OCI-LY7 (cell line): ENCODE results near the gene TCEANC2.

Experiments
- EZH2phosphoT487 ChIP-seq: fragments of 200-600 bp; sonication (generic); IDR thresholded peaks from 2 replicates; pipeline ENCODE4 v1.6.1; 2018; ENCODE audit warnings: low read depth, borderline replicate concordance, mild to moderate bottlenecking, mixed run types, antibody characterized with exemption, low read length, moderate library complexity, mixed read lengths
- TF ChIP-seq, protein P1 (sequence below): fragments of 200-600 bp; sonication (generic); conservative IDR thresholded peaks from 2 replicates; pipeline ENCODE4 v1.5.1; 2014; ENCODE audit warnings: mild to moderate bottlenecking, antibody characterized with exemption, low read length, moderate library complexity, mixed read lengths

DNA sequence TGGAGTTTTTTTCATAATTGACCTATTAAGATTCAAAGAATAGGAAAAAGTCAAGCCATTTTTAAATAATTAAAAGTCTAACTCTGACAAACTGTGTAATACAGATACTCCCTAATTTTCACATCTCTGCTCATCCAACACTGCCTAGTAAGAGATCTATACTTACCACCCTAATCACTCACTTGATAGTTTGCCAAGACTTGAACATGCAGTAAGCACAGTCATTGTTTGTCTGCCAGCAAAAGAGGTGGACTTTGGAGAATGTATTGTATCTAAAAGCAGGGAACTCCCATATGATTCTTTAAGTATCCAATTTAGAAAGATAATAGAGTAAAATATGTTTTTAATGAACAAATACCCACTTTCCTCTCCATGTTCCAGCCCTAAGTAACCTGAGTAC lies 15.9 kb upstream of the TCEANC2 start:
- TF ChIP-seq, protein P1, sequence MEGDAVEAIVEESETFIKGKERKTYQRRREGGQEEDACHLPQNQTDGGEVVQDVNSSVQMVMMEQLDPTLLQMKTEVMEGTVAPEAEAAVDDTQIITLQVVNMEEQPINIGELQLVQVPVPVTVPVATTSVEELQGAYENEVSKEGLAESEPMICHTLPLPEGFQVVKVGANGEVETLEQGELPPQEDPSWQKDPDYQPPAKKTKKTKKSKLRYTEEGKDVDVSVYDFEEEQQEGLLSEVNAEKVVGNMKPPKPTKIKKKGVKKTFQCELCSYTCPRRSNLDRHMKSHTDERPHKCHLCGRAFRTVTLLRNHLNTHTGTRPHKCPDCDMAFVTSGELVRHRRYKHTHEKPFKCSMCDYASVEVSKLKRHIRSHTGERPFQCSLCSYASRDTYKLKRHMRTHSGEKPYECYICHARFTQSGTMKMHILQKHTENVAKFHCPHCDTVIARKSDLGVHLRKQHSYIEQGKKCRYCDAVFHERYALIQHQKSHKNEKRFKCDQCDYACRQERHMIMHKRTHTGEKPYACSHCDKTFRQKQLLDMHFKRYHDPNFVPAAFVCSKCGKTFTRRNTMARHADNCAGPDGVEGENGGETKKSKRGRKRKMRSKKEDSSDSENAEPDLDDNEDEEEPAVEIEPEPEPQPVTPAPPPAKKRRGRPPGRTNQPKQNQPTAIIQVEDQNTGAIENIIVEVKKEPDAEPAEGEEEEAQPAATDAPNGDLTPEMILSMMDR = no peak
- TF ChIP-seq EZH2phosphoT487 = no peak
